HepG2 (cell line): ENCODE results near the gene SCN9A. TPM values are rescaled to one million over a fixed set of nuclear protein-coding genes. Genes with fewer than 3 reads are reported as not detected.

Experiments
- ATAC-seq: fragments of 200-7000 bp; cut with Tn5 transposase; 3 replicates; pipeline ENCODE4 v1.9.1; 2020; ENCODE audit warnings: mild to moderate bottlenecking, moderate library complexity
- BruUV-seq: library from RNA; stranded (reverse); fragments of 400-500 nt; replicated peaks from 2 replicates; lab custom pipeline; 2021; lab: Mats Ljungman, UMichigan
- CTCF ChIA-PET: fragments of 300-600 bp; formaldehyde crosslinking; extraction: SDS; loops from one replicate; lab custom pipeline; 2021; ENCODE audit warnings: low total read pairs, inconsistent platforms, low intra/inter-chr PET ratio; lab: Yijun Ruan, JAX
- POLR2A ChIA-PET: fragments of 350-600 bp; sonication (Branson Sonifier 250); formaldehyde crosslinking; loops from one replicate; lab custom pipeline; 2020; ENCODE audit warnings: antibody characterized with exemption, inconsistent platforms; lab: Yijun Ruan, JAX
- DNase-seq: peaks from one replicate; pipeline ENCODE4 v3.0.0-alpha.2; 2015; ENCODE audit warnings: low spot score
- FAIRE-seq: peaks from 3 replicates; lab custom pipeline; 2011; peaks lifted over from hg19 to GRCh38; lab: Jason Lieb, UNC
- H2AFZ ChIP-seq: one replicate; pipeline ENCODE4 v1.6.1; 2011; ENCODE audit warnings: low read length, inconsistent platforms
- H3K27ac ChIP-seq: fragments of 300-600 bp; 3 replicates; pipeline ENCODE4 v1.8.0; 2011; ENCODE audit warnings: mixed run types, mild to moderate bottlenecking, mixed read lengths, low read length, inconsistent platforms; ENCODE audit not compliant: insufficient read depth; ENCODE audit errors: extremely low read length
- H3K27me3 ChIP-seq, 2 experiments: fragments of 200-600 bp in 1 of 2; 2 replicates in 1 of 2; 3 replicates in 1 of 2; pipeline versions ENCODE4 v1.6.0 to v1.8.0; 2011; ENCODE audit warnings: low read length in 2 of 2, mild to moderate bottlenecking in 2 of 2, moderate library complexity in 2 of 2, inconsistent platforms in 1 of 2; ENCODE audit not compliant: insufficient read depth in 2 of 2, control insufficient read depth in 1 of 2
- H3K36me3 ChIP-seq, 2 experiments: fragments of 200-600 bp in 1 of 2; replicated peaks in 1 of 2; 2 replicates in 1 of 2; 3 replicates in 1 of 2; pipeline versions ENCODE4 v1.5.1 to v1.8.0; 2011; ENCODE audit warnings: low read length in 2 of 2, inconsistent platforms in 1 of 2; ENCODE audit not compliant: insufficient read depth in 2 of 2, control insufficient read depth in 1 of 2
- H3K4me1 ChIP-seq: 2 replicates; pipeline ENCODE4 v1.5.1; 2012; ENCODE audit warnings: low read length, inconsistent platforms; ENCODE audit not compliant: insufficient read depth
- H3K4me2 ChIP-seq: 2 replicates; pipeline ENCODE4 v1.6.0; 2011; ENCODE audit warnings: low read depth, low read length, inconsistent platforms
- H3K4me3 ChIP-seq, 3 experiments: fragments of 200-600 bp in 1 of 3; sonication (generic), shearing (Covaris generic) in 1 of 3; replicated peaks in 1 of 3; 2 replicates each; pipeline ENCODE4 v1.5.1; 2011 to 2016; ENCODE audit warnings: low read length in 3 of 3, inconsistent platforms in 2 of 3, low read depth in 2 of 3, mild to moderate bottlenecking in 2 of 3, control low read depth in 1 of 3, mixed read lengths in 1 of 3; ENCODE audit not compliant: insufficient read depth in 1 of 3
- H3K79me2 ChIP-seq: one replicate; pipeline ENCODE4 v1.6.1; 2011; ENCODE audit warnings: low read length, inconsistent platforms; ENCODE audit not compliant: insufficient read depth
- H3K9ac ChIP-seq: 2 replicates; pipeline ENCODE4 v1.6.0; 2011; ENCODE audit warnings: mild to moderate bottlenecking, low read depth, low read length, inconsistent platforms; ENCODE audit not compliant: insufficient read depth
- H3K9me3 ChIP-seq: 2 replicates; pipeline ENCODE4 v1.5.1; 2012; ENCODE audit warnings: mild to moderate bottlenecking, low read length
- H4K20me1 ChIP-seq: 2 replicates; pipeline ENCODE4 v1.6.0; 2011; ENCODE audit warnings: inconsistent platforms, mild to moderate bottlenecking, low read length, moderate library complexity; ENCODE audit not compliant: insufficient read depth
- NBN ChIP-seq: fragments of 450-650 bp; conservative IDR thresholded peaks from 2 replicates; pipeline ENCODE4 v1.6.1; 2017
- RBM22 ChIP-seq: fragments of 200-400 bp; formaldehyde crosslinking; optimal IDR thresholded peaks from 2 replicates; pipeline ENCODE3; 2017; ENCODE audit warnings: mild to moderate bottlenecking, low read length, moderate library complexity
- SNAPC2 ChIP-seq: sonication (generic); formaldehyde crosslinking; IDR thresholded peaks from 2 replicates; pipeline ENCODE4 v1.8.1; 2022; ENCODE audit warnings: mild to moderate bottlenecking, missing genetic modification reagents
- ZBTB21 ChIP-seq: sonication (generic); formaldehyde crosslinking; IDR thresholded peaks from 2 replicates; pipeline ENCODE4 v1.4.0; 2020; ENCODE audit warnings: missing genetic modification reagents
- ZKSCAN5 ChIP-seq: sonication (generic); formaldehyde crosslinking; IDR thresholded peaks from 2 replicates; pipeline ENCODE4 v1.5.1; 2020; ENCODE audit warnings: mild to moderate bottlenecking, missing genetic modification reagents
- ZNF256 ChIP-seq: sonication (generic); formaldehyde crosslinking; conservative IDR thresholded peaks from 2 replicates; pipeline ENCODE4 v1.4.0; 2020; ENCODE audit warnings: missing genetic modification reagents
- ZNF274 ChIP-seq: sonication (generic); formaldehyde crosslinking; IDR thresholded peaks from 2 replicates; pipeline ENCODE4 v1.5.1; 2020; ENCODE audit warnings: mild to moderate bottlenecking, missing genetic modification reagents
- ZNF343 ChIP-seq: sonication (generic); formaldehyde crosslinking; IDR thresholded peaks from 2 replicates; pipeline ENCODE4 v1.4.0; 2020; ENCODE audit warnings: mild to moderate bottlenecking, missing genetic modification reagents
- ZSCAN9 ChIP-seq: IDR thresholded peaks from 2 replicates; pipeline ENCODE4 v1.6.1; 2016; ENCODE audit warnings: borderline replicate concordance
- WGBS: methylation state at CpG from one replicate; pipeline ENCODE4 v1.1.6; 2017; ENCODE audit warnings: low lambda C conversion rate; 5-methylcytosine and 5-hydroxymethylcytosine counted together
- in situ Hi-C: cut with HindIII; loops from 2 replicates; pipeline ENCODE4 v1.10.0; 2017; ENCODE audit warnings: low pct_unique_long_range_greater_than_20kb; ENCODE audit not compliant: extremely low pct_ligation_motif_present
- intact Hi-C: fragments of 100-400 bp; cut with micrococcal nuclease; formaldehyde crosslinking; loops from one replicate; pipeline ENCODE4 v1.10.0; 2022; ENCODE audit not compliant: unreplicated experiment
- polyA plus RNA-seq, 8 experiments: library from polyadenylated mRNA; depleted of rRNA in 3 of 8; stranded (reverse) in 7 of 8; unstranded in 1 of 8; fragments of >200 nt; fragmentation: Illumina TruSeq in 4 of 8; extraction: Trizol in 4 of 8; gene quantifications; 2 replicates each; pipeline versions ENCODE4 v1.2.1 to v1.2.3, GENCODE V29; 2011 to 2016; ENCODE audit warnings: low read depth in 4 of 8, missing spikeins in 1 of 8, mixed read lengths in 1 of 8; ENCODE audit not compliant: insufficient read depth in 1 of 8
- total RNA-seq, 5 experiments: library from RNA; depleted of rRNA; stranded (reverse); fragments of >200 nt; fragmentation: Illumina TruSeq; extraction: Trizol; gene quantifications; 2 replicates each; pipeline ENCODE4 v1.2.3, GENCODE V29; 2016; ENCODE audit warnings: low read depth in 1 of 5
- TF ChIP-seq, protein P1 (sequence below): sonication (generic); formaldehyde crosslinking; IDR thresholded peaks from 2 replicates; pipeline ENCODE4 v1.5.0; 2020; ENCODE audit warnings: missing genetic modification reagents

Gene SCN9A
- total and polyA plus RNA-seq, 2 of the 13 experiments (the other 11 are each of a cell fraction or from before 2014, with no cell fraction given) = 15.3 to 24.3 TPM

DNA sequence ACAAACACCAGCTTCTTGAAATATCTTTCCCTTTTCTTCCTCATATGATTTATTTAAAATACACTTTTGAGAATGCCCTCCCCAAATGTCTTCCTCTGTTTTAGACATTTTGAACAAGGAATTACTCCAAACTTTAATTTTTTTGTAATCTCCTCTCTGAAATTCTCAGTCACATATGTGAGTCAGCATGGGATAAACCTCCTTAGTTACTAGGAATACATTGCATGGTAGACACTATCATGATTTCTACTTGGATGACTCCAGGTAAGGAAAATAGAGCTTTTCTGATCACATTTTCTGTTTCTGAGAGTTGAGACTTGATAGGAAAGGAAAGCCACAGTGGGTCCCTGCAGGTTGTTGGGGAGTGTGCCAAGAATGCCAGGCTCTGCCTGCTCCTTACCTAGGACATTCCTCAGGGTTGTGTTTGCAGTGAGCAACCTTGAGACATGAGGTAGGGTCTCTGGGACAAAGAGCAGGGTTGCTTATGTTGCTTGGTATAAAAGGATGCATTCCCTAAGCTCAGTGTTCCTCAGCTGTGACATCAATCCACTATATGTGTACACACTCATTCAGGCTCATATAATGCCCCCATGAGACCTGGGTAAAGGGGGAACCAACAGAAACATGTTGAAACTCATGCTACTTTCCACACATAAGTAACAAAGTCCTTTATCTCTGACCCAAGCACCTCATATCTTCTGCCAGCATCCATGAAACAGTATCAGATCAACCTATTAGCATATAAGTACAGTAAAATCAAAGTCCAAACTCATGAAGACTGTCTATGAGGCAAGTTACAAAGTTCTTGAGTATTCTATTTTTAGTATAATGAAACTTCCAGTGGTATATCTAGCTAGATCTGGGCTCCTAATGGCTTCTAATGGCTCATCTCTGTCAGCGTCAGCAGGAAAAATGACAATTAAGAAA is 135.1 kb downstream of the SCN9A start:
- DNase-seq (no peak), ATAC-seq (no peak), FAIRE-seq (no peak)
- Histone ChIP-seq H3K27me3 (no peaks in the 10 kb centered on the region), H3K9ac (no peak overlapping the region), H3K79me2 (no peaks in the 10 kb centered on the region), H3K4me2 (no peak overlapping the region), H4K20me1 (no peaks in the 10 kb centered on the region), H3K36me3 (peaks cover 0 to 3% of the 10 kb centered on the region in 2 experiments; a peak in 1 of 5 replicates), H3K9me3 (no peaks in the 10 kb centered on the region), H2AFZ (no peak overlapping the region), H3K27ac (no peak overlapping the region), H3K4me1 (peaks cover 25% of the 10 kb centered on the region), H3K4me3 (no peak overlapping the region)
- no TSS peak for BruUV-seq
- CTCF ChIA-PET = no interaction called here
- 100% methylated on average over 1 of the region's 1 CpG for WGBS
- POLR2A ChIA-PET = interaction anchor here (0.9 kb wide), 1 partner anchor 11 kb away, joined by 3 read pairs; no protein-coding TSS in a partner anchor
- intact Hi-C loops = no loop called here
- in situ Hi-C loops = no loop called here
- TF ChIP-seq NBN (no peak), ZNF274 (CRISPR knock-in tag) (no peak), RBM22 (no peak), ZNF256 (CRISPR knock-in tag) (no peak), ZSCAN9 (no peak), SNAPC2 (CRISPR knock-in tag) (no peak), ZNF343 (CRISPR knock-in tag) (no peak), ZBTB21 (no peak), ZKSCAN5 (no peak)
- TF ChIP-seq, protein P1, sequence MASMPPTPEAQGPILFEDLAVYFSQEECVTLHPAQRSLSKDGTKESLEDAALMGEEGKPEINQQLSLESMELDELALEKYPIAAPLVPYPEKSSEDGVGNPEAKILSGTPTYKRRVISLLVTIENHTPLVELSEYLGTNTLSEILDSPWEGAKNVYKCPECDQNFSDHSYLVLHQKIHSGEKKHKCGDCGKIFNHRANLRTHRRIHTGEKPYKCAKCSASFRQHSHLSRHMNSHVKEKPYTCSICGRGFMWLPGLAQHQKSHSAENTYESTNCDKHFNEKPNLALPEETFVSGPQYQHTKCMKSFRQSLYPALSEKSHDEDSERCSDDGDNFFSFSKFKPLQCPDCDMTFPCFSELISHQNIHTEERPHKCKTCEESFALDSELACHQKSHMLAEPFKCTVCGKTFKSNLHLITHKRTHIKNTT = no peak
